ENCODE results near the gene SPTBN2. TPM values are rescaled to one million over a fixed set of nuclear protein-coding genes. Genes with fewer than 3 reads are reported as not detected.

SPTBN2 gene
- total RNA-seq, 2 experiments from 2014 or later, result 1.3 to 1.5 TPM

GRCh38 chr11:66722745-66723651 is 6.0 kb downstream of the SPTBN2 start:
- POLR2A ChIA-PET, result no interaction called here
- H3K4me1 Mint-ChIP-seq (ENCODE audit: low read depth), result peaks cover 13% of the 10 kb centered on the region
- CTCF ChIA-PET, result no interaction called here

DNA sequence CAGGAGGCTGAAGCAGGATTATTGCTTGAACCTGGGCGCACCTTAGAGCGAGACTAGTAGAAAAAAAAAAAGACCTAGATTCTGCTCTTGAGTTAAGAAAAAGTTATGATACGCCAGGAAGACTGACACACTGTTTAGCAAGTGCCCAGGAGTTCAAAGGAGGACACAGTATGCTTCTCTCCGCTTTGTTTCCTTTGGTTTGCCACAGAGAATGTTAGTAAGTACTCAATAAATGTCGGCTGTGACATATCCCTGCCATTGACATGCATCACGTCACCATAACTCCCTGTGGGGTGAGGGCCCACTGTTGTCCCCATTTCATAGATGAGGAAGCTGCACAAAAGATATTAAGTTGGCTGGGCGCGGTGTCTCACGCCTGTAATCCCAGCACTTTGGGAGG is 7.1 kb downstream of the SPTBN2 start:
- peaks cover 9% of the 10 kb centered on the region for H3K4me1 Mint-ChIP-seq (ENCODE audit: low read depth)
- no peaks in the 10 kb centered on the region for H3K9me3 Mint-ChIP-seq
- H3K36me3 Mint-ChIP-seq, result no peaks in the 10 kb centered on the region
- H3K4me3 Mint-ChIP-seq, result no peak overlapping the region
- no peak for DNase-seq
- intact Hi-C loops (cut with micrococcal nuclease), result loop anchor here (10.0 kb wide), 1 partner anchor 73 kb away; no protein-coding TSS in a partner anchor
- POLR2A ChIA-PET, result no interaction called here
- no peak overlapping the region for H3K27ac Mint-ChIP-seq
- peaks cover 43% of the 10 kb centered on the region for H3K27me3 Mint-ChIP-seq
- CTCF ChIA-PET, result no interaction called here

More at GRCh38 chr11:66722745-66723651, 6.0 kb downstream of the SPTBN2 start:
- Mint-ChIP-seq H3K36me3 (no peaks in the 10 kb centered on the region), H3K27me3 (peaks cover 45% of the 10 kb centered on the region), H3K4me3 (no peak overlapping the region), H3K27ac (no peak overlapping the region), H3K9me3 (no peaks in the 10 kb centered on the region)
- intact Hi-C loops (cut with micrococcal nuclease), result loop anchor here (10.0 kb wide), 1 partner anchor 72 kb away; no protein-coding TSS in a partner anchor
- DNase-seq, result no peak

GRCh38 chr11:66720899-66721470 is 8.0 kb downstream of the SPTBN2 start:
- POLR2A ChIA-PET, result no interaction called here
- Mint-ChIP-seq H3K27me3 (peaks cover 34% of the 10 kb centered on the region), H3K36me3 (no peaks in the 10 kb centered on the region), H3K4me3 (no peak overlapping the region), H3K9me3 (no peaks in the 10 kb centered on the region), H3K27ac (no peak overlapping the region), H3K4me1 (ENCODE audit: low read depth) (peaks cover 8% of the 10 kb centered on the region)
- no peak for DNase-seq
- CTCF ChIA-PET, result no interaction called here
- intact Hi-C loops (cut with micrococcal nuclease), result loop anchor here (10.0 kb wide), 1 partner anchor 74 kb away; no protein-coding TSS in a partner anchor

DNA sequence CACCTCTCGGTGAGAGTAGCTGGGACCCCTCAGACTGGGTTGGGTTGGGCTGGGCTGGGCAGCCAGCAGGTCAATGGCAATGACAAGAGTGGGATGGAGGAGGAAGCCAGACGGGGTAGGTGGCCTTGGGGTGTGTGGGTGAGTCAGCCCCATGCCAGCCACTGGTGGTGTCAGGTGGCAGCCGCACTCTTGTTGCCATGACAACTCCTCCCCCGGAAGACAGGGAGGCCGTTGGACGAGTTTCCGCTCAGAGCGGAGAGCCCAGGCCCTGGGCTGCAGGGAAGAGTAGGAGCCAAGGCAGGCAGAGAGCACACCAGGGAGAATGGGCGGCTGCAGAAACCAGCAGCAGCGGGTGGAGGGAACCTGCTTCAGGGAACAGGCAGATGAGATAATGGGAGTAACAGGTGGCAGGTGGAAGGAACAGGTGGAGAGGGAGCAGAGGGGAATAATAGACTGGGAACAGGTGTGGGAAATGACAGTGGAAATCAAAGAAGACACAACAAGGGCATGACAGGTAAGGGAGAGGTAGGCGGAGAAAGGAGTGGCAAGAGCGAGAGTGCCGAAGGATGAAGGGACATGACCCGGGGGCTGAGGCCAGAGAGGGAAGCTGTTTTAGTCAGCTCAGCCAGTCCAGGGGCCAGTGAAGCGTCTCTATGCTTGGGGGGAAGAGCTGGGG is 8.7 kb downstream of the SPTBN2 start:
- H3K27ac Mint-ChIP-seq, result no peak overlapping the region
- H3K4me3 Mint-ChIP-seq, result no peak overlapping the region
- peaks cover 33% of the 10 kb centered on the region for H3K27me3 Mint-ChIP-seq
- intact Hi-C loops (cut with micrococcal nuclease), result loop anchor here (10.0 kb wide), 1 partner anchor 74 kb away; no protein-coding TSS in a partner anchor
- no peaks in the 10 kb centered on the region for H3K9me3 Mint-ChIP-seq
- H3K36me3 Mint-ChIP-seq, result no peaks in the 10 kb centered on the region
- peak; percentile 77 for DNase-seq
- ChIA-PET CTCF (no interaction called here), POLR2A (no interaction called here)
- H3K4me1 Mint-ChIP-seq (ENCODE audit: low read depth), result peaks cover 8% of the 10 kb centered on the region

- no peak overlapping the region for H3K4me3 Mint-ChIP-seq
- H3K9me3 Mint-ChIP-seq, result no peaks in the 10 kb centered on the region
- H3K27me3 Mint-ChIP-seq, result peaks cover 28% of the 10 kb centered on the region
- H3K36me3 Mint-ChIP-seq, result no peaks in the 10 kb centered on the region
- H3K27ac Mint-ChIP-seq, result no peak overlapping the region
- ChIA-PET CTCF (no interaction called here), POLR2A (no interaction called here)
- H3K4me1 Mint-ChIP-seq (ENCODE audit: low read depth), result peaks cover 8% of the 10 kb centered on the region
- intact Hi-C loops (cut with micrococcal nuclease), result no loop called here
- no peak for DNase-seq
Measured at GRCh38 chr11:66719111-66719872, 9.7 kb downstream of the SPTBN2 start.

DNA sequence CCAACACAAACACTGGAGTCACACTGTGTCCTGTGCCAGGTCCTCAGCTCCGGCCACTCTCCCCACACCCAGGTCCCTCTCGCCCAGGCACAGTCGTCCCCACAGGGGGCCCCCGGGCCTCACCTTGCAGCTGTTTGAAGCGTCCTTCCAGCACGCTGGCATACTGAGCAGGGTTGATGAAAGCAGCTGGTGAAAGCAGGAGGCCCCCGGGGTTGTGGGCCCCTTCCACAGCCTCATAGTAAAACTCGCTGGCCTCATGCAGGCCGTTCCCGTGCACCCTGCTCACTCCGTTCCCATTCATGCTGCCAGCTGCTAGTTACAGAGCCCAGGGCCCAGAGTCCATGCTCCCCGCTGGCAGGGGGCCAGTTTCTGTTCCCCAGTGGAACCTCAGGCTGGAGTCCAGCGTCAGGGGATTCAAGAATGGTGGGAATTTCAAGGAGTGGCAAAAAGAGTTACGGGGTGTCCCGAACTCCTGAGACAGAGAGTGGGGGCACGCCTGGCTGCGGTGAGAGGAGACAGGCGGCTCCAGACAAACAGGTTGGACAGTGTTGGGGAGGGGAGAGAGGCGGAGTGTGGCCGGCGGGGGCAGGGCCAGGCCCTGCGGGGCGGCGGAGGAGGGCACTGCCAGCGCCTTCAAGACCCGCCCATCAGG is 10.6 kb downstream of the SPTBN2 start:
- intact Hi-C loops (cut with micrococcal nuclease), result no loop called here
- ChIA-PET POLR2A (no interaction called here), CTCF (no interaction called here)
- no peak overlapping the region for H3K4me3 Mint-ChIP-seq
- no peaks in the 10 kb centered on the region for H3K9me3 Mint-ChIP-seq
- DNase-seq, result no peak
- peaks cover 8% of the 10 kb centered on the region for H3K4me1 Mint-ChIP-seq (ENCODE audit: low read depth)
- no peak overlapping the region for H3K27ac Mint-ChIP-seq
- H3K27me3 Mint-ChIP-seq, result peaks cover 32% of the 10 kb centered on the region
- H3K36me3 Mint-ChIP-seq, result no peaks in the 10 kb centered on the region

- ChIA-PET CTCF (no interaction called here), POLR2A (no interaction called here)
- Mint-ChIP-seq H3K36me3 (no peaks in the 10 kb centered on the region), H3K9me3 (no peaks in the 10 kb centered on the region), H3K27me3 (peaks cover 32% of the 10 kb centered on the region), H3K4me3 (no peak overlapping the region), H3K27ac (no peak overlapping the region), H3K4me1 (ENCODE audit: low read depth) (peaks cover 8% of the 10 kb centered on the region)
- intact Hi-C loops (cut with micrococcal nuclease), result no loop called here
- DNase-seq, result no peak
Measured at GRCh38 chr11:66717925-66718319, 11.1 kb downstream of the SPTBN2 start.

- Mint-ChIP-seq H3K4me3 (no peak overlapping the region), H3K27ac (no peak overlapping the region), H3K27me3 (peaks cover 31% of the 10 kb centered on the region), H3K36me3 (no peaks in the 10 kb centered on the region), H3K4me1 (ENCODE audit: low read depth) (peaks cover 8% of the 10 kb centered on the region), H3K9me3 (no peaks in the 10 kb centered on the region)
- intact Hi-C loops (cut with micrococcal nuclease), result no loop called here
- ChIA-PET POLR2A (interaction anchor here (0.6 kb wide), 1 partner anchor 248 kb away, joined by 3 read pairs; no protein-coding TSS in a partner anchor), CTCF (no interaction called here)
- no peak for DNase-seq
Measured at GRCh38 chr11:66716996-66717395, 12.0 kb downstream of the SPTBN2 start.

DNA sequence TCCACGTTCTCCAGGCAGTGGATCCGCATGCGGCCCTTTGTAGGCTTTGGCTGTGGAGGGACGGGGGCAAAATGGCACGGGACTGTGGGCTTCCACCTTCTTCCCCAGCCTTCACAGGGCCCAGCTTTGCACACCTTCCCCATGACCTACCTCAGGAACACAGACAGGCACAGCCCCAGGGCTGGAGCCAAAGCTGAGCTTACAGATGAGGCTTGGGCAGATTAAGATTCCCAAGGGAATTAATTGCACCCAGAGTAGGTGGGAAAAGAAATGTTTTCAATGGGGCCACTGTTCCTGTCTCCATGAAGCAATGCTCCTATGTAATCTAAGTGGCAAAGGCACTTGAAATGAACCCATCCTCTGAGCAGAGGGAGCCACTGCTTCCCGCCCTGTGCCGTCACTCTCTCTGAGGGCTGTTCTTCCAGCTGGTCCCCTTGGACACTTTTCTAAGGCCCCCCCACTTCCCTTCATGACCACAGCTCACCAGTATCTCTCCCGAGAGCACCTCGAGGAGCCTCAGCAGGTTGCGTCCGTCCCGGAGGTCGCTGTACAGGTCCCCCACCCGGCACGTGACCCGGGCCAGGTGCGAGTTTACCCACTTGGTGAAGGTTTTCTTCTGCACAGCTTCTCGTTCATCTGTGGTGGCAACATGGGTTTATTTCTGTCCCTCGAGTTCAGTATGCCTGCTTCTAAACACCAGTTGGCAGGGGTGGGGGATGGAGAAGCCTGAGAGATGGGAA is 13.5 kb downstream of the SPTBN2 start:
- Mint-ChIP-seq H3K27me3 (peaks cover 28% of the 10 kb centered on the region), H3K27ac (no peak overlapping the region), H3K4me1 (ENCODE audit: low read depth) (peaks cover 7% of the 10 kb centered on the region), H3K36me3 (no peaks in the 10 kb centered on the region), H3K9me3 (no peaks in the 10 kb centered on the region), H3K4me3 (no peak overlapping the region)
- ChIA-PET CTCF (no interaction called here), POLR2A (no interaction called here)
- no peak for DNase-seq
- intact Hi-C loops (cut with micrococcal nuclease), result no loop called here

- intact Hi-C loops (cut with micrococcal nuclease), result no loop called here
- no peak overlapping the region for H3K4me3 Mint-ChIP-seq
Measured at GRCh38 chr11:66713746-66714480, 15.1 kb downstream of the SPTBN2 start.

More at GRCh38 chr11:66713746-66714480, 15.1 kb downstream of the SPTBN2 start:
- H3K27ac Mint-ChIP-seq, result no peak overlapping the region
- no peak for DNase-seq
- H3K27me3 Mint-ChIP-seq, result peaks cover 17% of the 10 kb centered on the region
- no peaks in the 10 kb centered on the region for H3K36me3 Mint-ChIP-seq
- no peaks in the 10 kb centered on the region for H3K4me1 Mint-ChIP-seq (ENCODE audit: low read depth)
- no peaks in the 10 kb centered on the region for H3K9me3 Mint-ChIP-seq
- CTCF ChIA-PET, result no interaction called here
- POLR2A ChIA-PET, result no interaction called here

Data from activated CD4-positive, alpha-beta memory T cell treated with anti-CD3 and anti-CD28 coated beads for 36 hours (primary cell).